ENCODE data around the gene NCEH1.

- TF ChIP-seq MXI1 (IDR thresholded peaks at IDR 0.05; ENCODE audit: low read depth, low read length) = no peak
- no peak for TF ChIP-seq NFIC (IDR thresholded peaks at IDR 0.05; ENCODE audit: borderline replicate concordance)
- no peak for TF ChIP-seq CTCF (IDR thresholded peaks at IDR 0.05)
- no peak for TF ChIP-seq POLR2AphosphoS5 (IDR thresholded peaks at IDR 0.05; ENCODE audit: low read depth, low read length)
- no peak for TF ChIP-seq USF1 (IDR thresholded peaks at IDR 0.05; ENCODE audit: borderline replicate concordance, low read depth)
Measured at GRCh38 chr3:172678068-172678467, 32.8 kb downstream of the NCEH1 start.
